AG10803 (cell line): ENCODE results near the gene IDUA.

Experiments used
- DNase-seq: peaks from one replicate; pipeline ENCODE4 v3.0.0; 2010; ENCODE audit warnings: low read depth
- H3K4me3 ChIP-seq: 2 replicates; pipeline ENCODE4 v1.5.1; 2011; ENCODE audit warnings: mild to moderate bottlenecking, low read length, control low read depth
- CTCF ChIP-seq: conservative IDR thresholded peaks from 2 replicates; pipeline ENCODE4 v1.5.1; 2011; ENCODE audit warnings: mild to moderate bottlenecking, low read length, control low read depth, inconsistent platforms

The IDUA gene

DNA sequence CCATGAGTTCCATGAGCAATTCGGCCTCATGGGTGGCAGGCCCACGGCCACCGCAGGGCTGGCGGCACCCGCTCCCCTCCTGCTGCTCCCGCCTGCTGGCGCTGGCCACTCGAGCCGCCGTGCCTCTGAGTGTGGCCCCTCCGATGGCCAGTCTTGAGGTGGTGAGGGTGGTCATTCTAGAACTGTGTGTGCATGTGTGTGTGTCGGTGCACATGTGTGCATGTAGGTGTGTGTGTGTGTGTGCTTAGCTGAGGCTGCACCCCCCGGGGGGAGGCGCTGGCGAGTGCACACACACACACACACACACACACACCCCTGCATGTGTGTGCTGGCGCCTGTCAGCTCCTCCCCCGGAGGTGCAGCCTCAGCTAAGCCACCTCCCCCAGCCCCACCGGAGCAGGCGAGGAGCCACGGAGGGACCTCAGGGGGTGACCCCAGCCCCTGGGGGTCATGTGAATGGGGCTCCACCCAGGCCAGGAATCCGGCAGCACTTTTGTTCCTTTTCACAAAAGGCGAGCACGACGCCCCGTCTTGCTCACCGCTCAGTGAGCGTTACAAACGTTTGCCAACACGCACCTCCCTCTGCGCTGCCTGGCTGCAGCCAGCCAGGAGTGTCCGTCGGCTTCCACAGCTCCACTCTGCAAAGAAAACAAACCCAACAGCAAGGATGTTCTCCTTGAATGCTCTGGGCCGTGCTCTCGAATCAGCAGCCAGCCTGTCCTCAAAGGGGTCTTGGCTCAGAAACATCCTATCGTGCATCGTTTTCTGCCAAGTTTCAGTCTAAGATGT lies 54.5 kb downstream of the IDUA start:
- peak overlapping the region; percentile 16; the same call in 1 of the 2 replicates for H3K4me3 ChIP-seq

DNA sequence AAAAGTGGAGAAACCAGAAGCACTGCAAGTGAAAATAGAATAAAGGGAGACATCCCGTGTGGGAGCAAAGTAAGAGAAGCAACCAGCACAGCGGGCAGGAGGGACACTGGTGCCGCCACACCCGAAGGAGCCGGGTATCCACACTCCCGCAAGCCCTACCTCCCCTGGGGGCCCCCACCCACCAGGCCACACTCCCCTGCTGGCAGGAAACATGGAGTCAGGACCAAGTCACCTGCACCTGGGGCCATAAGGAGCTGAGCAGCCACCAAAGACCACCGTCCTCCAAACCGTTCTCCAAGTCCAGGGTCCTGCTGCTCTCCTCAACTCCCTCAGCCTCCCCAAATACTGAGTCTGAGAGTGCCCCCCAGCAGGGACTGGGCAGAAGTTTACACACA lies 55.1 kb downstream of the IDUA start:
- TF ChIP-seq CTCF: no peak

More for the DNA sequence above, 54.5 kb downstream of the IDUA start:
- no peak for TF ChIP-seq CTCF
- peak; percentile 32 for DNase-seq

DNA sequence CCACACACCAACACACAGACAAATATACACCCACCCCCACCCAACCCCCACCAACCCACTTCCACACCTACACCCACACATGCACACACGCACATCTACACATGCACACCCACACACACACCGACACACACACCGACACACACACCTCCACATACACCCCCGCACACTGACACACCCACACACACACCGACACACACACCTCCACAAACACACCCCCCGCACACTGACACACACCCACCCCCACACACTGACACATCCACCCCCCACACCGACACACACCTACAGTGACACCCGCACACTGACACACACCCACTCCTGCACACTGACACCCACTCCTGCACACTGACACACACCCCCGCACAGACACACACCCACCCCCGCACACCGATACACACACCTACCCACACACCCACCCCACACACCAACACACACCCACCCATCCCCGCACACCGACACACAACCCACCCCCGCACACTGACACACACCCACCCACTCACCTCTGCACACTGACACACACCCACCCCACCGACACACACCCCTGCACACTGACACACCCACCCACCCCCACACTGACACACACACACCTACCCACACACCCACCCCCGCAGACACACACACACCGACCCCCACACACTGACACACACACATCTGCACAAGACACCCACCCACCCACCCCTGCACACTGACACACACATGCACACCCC lies 55.7 kb downstream of the IDUA start:
- TF ChIP-seq CTCF: no peak
- DNase-seq: no peak
- no peak overlapping the region for H3K4me3 ChIP-seq

More for the DNA sequence above, 55.1 kb downstream of the IDUA start:
- peak overlapping the region; percentile 16; the same call in 1 of the 2 replicates for H3K4me3 ChIP-seq
- no peak for DNase-seq

GRCh38 chr4:1043162-1043561 lies 56.3 kb downstream of the IDUA start:
- H3K4me3 ChIP-seq: peak overlapping the region; percentile 15; the same call in 1 of the 2 replicates
- no peak for TF ChIP-seq CTCF
- DNase-seq: no peak

DNA sequence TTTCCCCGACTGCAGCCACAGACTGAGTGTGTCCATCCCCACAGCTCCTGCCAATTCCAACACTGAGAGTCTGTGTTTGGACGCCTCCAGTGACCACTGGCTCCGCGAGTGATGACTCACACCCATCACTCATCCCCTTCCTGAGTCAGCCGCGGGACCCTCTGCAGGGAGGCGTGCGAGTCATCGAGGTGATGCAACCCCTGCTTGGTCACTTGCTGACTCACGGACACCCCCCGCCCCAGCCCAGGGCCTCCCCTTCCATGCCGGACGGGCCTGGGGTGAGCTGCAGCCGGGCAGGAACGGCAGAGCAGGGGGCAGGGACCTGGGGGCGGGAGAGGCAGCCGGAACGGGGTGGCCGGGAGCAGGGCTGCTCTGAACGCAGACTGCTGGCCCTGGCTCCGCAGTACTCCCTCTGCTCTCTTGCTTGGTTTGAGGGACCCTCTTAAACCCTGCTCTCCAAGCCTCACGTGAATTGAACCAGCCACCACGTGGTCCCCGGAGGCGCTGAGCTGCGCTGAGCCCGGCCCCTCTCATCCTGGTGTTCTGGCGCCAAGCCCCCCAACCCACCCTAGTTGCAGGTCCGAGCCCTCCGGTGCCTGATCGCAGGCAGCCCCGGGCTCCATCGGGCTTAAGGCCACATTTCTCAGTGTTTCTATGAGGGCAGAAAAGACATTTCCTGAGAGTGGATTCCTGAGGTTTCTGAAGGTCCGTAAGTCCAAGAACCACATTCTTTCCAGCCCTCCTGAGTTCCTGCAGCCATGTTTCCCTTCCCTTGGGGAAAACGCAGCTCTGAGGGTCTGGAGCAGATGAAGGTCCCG lies 57.0 kb downstream of the IDUA start:
- no peak for TF ChIP-seq CTCF
- peak; percentile 99 for DNase-seq
- peak overlapping the region; percentile 37 for H3K4me3 ChIP-seq

- TF ChIP-seq CTCF: no peak
- DNase-seq: peak; percentile 27
- no peak overlapping the region for H3K4me3 ChIP-seq
Measured at GRCh38 chr4:1044469-1045192, 57.8 kb downstream of the IDUA start.
